GM21619 (cell line): Measurements from ENCODE around the gene ROR1.

Experiments used
- ATAC-seq: cut with Tn5 transposase; IDR thresholded peaks from one replicate; pipeline ENCODE4 v1.9.1; 2021; ENCODE audit not compliant: unreplicated experiment

The ROR1 gene

DNA sequence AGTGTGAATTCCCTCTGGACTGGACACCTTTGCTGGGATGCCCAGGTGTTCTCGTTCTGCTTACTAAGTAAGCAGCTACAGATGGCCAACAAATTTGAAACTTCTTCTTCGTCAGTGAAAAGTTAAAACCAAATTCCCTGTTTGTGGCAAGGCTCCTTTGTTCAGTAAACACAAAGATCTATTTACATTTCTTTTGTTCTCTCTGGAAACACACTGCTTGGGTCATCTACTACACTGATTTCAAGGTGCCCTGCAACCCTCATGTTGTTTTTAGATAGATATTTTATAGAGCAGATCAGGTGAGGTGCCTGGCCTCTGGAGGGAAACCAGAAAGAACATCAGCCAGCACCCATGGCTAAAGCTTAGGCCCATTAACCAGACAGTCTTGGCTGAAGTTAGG, 272.4 kb downstream of the ROR1 start:
- ATAC-seq: no peak

DNA sequence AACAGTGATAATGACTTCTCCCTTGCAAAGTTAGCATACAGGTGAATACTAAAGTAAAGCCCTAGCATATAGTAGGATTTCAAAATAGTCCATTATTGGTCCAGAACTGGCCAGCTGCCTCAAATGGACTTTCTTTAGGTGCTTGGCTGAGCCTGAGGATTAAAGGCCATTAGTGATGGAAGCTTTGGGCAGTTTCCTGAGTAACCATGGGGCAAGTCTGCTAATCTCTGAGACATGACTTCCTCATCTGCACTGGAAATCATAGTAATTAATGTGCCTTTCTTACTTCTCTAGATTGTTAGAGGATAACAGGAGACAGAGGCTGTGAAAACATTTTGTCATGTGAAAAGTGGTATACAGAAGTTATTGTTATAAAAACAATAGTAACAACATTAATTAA, 273.1 kb downstream of the ROR1 start:
- ATAC-seq: no peak

DNA sequence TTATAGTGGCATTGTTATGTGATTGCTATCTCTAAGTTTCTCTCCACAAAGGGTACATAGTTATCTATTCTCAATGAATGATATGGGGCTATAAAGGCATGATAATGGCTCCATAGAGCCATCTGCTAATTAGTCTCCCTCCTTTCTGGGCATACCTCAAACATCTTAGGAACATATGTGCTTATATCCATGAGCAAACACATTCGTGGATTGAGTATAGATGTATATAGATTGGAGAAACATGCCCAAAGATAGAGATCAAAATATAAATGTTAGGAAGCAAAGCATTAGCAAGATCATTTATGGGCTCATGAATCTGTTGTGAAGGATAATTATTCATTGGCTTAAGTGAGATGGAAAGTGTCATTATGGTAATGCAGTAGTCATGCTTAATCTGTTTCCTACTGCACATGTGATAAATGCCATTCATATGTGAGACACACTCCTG, 273.8 kb downstream of the ROR1 start:
- ATAC-seq: no peak

DNA sequence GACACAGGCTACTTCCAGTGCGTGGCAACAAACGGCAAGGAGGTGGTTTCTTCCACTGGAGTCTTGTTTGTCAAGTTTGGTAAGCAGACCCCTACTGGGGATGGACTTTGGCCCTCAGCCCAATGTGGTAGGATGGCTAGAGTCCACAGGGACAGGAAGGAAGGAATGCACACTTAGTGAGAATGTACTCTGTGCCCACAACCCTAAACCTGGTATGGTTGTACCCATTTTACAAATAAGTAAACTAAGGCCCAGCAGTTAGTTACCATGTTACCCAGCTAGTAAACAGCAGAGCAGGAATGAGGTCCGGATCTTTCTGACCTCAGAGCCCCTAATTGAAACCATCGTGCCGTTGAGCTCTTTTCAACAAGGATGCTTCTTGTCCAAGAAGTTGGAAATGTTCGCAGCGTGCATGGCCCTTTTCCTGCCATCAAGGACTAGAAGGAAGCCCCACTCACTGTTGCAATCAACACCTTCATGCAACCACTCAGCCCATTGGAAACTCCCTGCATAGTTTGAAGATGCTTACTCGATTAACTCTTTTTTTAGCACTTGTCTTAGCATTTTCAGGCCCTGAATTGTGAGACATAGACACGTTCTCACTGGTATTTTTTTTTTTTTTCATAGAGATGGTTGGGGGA, 276.2 kb downstream of the ROR1 start:
- no peak for ATAC-seq

DNA sequence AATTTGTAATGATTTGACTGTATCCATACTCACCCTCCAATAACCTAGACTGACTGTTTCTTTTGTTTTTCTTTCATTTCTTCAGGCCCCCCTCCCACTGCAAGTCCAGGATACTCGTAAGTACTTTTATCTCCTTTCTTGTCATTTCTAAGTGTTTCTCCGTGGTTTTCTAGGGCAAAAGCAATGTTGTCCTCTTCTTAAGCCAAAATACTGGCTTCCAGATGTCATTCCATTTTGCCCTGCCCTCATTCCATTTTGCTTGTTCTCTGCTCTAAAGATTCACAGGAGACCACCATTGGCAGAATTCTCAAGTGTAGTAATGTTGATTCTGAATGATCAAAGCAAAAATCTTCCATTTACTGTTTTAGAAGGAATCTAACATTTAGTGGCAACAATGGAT, 276.8 kb downstream of the ROR1 start:
- ATAC-seq: no peak

DNA sequence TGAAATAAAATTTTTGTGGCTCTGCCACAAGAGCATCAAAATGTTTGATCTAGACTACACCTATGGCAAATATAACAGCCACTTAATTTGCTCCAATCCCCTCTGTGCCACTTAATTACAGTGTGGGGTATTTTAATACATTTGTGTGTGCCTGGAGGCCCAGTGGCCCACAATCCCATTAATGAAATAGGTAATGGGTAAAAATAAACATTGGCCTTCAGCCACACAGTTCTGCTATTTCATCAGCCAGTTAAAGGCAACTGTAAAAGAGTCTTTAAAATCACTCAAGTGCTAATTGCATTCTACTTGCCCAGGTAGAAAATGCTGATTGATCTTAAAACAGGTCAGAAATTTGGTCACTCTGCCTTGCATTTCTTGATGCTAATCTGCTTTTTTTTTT, 278.0 kb downstream of the ROR1 start:
- ATAC-seq: no peak

DNA sequence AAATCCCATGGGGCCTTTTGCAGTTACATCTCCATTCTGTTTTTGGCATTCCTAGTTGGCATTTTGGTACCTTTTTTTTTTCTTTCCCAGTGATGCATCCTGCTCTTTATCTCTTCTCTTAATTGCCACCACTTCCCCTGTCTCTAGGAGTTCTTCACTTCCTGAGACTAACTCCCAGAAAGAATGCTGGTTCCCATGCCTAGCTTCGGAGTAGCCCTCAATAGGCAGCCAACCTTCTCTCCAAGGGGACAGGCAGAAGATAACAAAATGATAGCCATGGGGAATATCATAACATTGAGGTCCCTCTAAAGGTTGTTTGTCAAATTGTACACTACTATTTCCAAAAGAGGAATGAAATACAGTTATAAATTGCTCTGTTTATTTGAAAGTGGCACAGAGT, 279.0 kb downstream of the ROR1 start:
- ATAC-seq: no peak

DNA sequence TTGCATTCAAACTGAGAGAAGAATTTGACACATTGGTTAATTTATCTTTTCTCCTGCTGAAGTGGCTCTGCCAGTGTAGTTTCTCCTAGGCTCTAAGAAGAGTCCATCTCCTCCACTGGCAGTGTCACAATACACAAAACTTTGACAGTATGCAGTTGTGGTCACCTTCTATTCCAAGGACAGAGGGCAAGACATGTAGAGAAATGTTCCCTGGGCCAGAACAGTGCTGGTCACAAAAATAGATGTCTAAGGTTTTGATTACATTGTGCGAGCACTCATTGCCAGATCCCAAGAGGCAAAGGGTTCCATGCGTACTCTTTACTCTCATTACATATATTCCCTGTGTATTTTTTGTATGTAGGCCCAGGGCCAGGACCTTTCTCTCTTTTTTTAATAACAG, 281.5 kb downstream of the ROR1 start:
- ATAC-seq: no peak

DNA sequence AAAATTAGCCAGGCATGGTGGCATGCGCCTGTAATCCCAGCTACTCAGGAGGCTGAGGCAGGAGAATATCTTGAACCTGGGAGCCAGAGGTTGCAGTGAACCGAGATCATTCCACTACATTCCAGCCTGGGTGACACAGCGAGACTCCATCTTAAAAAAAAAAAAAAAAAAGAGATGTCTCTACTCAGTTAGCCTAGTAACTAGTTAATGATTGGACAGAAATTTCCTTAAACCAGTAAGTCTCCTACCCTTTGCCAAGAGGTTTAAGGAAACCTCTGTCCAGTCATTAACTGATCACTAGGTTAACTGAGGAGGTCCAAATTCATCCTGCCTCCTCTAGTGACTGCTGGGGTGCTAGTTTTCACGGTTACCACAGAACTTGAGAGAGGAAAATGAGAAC, 285.7 kb downstream of the ROR1 start:
- ATAC-seq: no peak

DNA sequence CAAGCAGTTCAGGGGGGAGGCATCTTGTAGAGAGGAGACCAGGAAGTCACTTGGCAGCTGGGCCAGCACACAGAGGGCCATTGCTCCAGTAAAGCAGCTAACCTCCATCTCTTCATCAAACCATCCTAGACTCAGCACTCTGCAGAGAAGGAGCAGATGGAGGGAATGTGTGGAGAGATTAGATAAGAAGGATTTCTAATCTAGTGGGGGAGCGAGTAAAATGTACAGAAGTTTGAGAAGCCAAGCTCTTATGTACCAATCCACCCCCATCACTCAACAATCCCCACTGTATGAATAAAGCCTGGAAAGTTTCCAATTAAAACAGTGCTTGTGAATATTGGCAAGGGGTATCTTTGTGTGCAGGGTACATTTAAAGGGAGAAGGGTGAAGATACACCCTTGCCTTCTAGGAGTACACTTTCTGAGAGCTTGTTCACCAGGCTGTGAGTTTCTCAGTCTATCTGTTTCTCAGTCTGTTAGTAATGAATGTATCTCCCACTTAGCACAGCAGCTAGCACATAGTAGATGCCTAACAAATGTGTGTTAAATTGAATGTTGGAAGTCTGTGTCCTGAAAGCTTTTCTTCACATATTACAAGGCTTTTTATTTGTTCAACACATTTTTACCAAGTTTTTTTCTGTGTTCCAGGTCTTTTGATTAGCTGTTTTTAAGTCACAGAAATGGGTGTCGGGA, 286.9 kb downstream of the ROR1 start:
- no peak for ATAC-seq

DNA sequence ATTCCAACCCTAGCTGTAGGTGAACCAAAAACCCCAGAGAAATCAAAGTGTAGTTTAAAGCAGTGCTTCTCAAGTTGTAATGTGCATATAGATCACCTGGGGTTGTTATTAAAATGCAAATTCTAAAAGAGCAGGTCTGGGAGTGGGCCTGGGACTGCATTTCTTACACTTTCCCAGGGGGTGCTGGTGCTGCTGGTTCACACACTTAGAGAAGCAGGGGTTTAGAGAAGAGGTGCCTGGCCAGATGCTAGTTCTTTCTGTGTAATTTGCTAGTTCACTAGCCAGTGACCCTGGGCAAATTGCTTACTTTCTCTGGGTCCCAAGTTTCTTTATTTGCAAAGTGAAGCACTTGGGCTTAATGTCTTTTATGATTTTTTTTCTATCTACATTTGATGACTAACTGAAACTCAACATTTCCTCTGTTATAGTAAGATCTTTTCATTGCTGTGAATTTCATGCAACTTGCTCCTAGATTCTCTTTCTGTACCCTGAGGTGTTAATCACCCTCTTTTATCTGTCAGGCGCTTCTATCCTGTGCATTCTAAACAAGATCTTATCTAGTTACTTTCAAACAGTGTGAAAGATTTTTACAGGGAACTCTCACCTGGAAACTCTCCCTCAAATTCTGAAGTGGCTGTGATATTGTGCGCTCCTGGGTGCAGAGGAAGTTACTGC, 287.8 kb downstream of the ROR1 start:
- no peak for ATAC-seq

DNA sequence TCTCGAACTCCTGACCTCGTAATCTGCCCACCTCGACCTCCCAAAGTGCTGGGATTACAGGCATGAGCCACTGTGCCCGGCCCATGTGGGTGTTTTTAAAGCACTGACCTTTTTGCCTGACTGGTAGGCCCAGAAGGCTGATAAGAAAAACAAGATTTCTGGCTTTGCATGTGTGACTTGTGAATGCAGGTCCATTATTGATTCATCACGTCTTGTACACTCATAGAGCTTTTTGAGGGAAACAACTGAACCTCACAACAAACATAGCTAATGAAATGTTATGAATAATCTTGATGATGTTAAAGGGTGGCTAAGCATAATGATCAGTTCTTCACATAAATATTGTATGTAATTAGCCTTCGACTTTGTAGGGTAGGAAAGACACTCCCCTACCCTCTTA, 288.7 kb downstream of the ROR1 start:
- ATAC-seq: no peak

DNA sequence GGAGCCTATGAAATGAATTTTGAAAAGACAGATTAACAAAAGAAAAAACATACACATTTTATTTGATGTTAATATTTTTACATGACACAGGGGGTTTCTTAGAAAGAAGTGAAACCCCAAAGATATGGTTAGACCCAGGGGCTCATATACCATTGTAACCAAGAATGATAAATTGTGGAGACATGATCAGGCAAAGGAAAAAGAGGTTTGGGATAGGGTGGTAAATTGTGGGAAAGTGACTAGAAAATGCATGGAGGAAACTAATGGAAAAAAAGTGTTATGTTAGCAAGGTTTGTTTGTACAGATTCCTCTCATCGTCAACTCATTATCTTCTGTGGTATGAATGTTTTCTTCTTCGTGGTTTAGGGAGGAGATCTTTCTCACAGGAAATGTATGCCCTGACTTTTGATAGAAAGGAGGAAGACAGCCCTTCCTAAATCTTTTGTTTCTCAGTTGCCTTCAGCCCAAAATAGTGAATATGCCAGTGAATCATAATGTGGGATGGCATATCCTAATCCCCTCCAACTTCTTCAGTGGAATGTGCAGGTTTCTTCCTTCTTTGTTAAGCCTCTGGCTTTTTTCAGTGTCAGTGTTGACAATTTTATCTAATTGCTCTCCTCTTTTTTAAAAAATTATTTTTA, 289.2 kb downstream of the ROR1 start:
- ATAC-seq: no peak

DNA sequence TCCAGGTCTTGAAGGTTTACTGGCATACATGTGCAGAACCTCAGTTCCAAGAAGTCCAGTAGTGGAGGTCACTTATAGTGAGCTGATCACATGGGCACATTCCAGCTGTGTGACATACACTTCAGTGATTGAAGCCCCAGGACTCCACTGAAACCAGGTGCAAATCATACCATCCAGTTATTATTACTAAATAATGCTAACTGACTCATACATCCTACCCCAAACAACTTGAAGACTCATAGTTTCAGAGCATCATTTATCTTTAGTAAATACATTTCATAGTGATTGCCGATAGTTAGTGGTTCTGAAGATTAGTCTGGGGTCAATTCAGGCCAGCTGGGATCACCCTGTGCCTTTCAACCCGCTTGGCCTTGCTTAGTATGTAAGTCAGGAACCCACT, 291.8 kb downstream of the ROR1 start:
- ATAC-seq: no peak

DNA sequence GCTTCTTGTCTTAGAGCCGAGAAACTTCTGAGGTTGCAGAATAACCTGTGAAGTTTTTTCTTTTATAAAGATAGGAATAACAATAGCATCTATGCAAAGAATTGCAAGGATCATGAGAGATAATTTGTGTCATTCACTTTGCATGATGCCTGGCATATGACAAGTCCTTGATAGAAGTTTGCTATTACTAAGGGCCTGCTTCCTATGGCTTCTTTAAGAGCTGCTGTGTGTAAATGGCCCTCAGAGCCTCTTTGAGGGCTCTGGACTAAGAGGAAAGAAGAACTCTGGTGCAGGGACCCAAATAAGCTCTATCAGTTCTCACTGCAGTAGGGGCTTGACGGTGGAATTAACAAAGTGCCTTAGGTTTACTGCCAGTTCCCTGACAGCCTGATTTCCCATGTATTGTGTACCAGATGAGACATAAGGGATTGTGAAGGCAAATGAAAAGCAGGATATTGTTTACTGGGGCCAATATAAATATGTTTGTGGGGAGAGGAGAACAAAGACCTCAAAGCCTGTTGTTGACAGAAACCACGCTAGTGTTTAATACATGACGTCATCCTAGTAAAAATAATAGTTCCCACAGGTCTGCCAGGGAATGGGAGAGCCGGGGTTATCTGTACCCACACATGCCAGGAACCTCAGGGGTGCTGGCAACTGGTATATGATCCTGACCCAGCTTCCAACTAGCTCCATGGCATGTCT, 298.4 kb downstream of the ROR1 start:
- ATAC-seq: no peak

DNA sequence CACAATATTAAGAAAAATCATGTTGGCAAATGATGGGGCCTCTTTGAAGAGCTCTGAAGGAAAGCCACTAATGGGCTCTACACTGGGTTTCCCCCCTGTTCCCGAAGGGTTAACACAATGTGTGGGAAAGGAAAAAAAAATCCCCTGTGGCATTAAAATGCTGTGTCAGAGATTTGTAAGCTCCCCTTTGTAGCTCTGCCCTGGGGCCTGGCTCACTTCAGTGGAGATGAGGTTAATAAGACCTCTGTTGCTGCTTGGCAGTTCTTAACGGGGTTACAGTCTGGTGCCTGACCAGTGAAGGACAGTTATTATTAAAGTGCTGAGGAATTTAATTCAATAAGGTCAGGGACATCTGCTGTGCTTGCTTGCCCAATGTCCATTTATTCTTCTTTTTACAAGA, 299.9 kb downstream of the ROR1 start:
- ATAC-seq: no peak

DNA sequence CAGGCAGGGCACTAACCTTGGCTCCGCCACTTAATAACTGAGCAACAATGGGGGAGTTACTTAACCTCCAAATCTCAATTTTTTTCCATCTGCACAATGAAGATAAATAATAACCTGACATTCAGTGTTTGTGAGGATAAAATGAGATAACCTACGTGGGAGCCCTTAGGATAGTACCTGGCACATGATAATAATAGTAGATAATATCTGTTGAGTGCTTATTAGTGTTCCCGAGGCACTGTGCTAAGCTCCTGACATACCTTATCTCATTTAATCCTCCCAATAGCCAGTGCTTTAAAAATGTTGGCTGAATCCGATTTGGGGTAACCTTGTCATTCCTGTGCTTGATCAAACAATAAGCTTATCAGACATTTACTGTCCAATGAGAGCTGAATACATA, 300.9 kb downstream of the ROR1 start:
- ATAC-seq: no peak

DNA sequence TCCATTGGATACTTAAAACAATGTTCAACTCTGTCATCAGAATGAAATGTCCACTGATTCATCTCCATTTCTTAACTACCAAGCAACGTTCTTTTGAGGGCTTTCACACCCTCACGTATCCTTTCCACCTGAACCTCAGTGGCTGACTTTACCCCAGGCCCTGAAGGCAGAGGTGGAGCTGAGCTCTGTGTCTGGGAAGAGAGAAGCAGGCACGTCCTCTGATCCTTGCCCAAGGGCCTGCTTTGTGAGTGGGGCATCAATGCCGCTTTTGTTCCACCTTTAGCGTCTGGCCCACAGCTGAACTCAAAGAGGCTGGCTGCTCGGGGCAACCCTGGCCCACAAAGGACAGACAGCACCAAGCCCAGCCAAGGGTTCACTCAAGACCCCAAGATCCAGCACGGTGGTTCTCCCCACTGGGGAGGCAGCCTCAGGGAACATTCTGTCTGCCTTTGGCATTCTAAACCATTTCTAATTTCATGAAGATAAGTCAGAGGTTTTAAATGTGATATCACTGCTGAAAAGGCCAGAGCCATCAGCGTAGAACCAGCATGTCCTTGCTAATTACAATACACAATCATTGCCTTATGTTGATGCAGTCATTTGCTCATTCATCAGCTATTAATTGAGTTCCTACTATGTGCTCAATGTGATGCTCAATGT, 303.6 kb downstream of the ROR1 start:
- ATAC-seq: no peak

DNA sequence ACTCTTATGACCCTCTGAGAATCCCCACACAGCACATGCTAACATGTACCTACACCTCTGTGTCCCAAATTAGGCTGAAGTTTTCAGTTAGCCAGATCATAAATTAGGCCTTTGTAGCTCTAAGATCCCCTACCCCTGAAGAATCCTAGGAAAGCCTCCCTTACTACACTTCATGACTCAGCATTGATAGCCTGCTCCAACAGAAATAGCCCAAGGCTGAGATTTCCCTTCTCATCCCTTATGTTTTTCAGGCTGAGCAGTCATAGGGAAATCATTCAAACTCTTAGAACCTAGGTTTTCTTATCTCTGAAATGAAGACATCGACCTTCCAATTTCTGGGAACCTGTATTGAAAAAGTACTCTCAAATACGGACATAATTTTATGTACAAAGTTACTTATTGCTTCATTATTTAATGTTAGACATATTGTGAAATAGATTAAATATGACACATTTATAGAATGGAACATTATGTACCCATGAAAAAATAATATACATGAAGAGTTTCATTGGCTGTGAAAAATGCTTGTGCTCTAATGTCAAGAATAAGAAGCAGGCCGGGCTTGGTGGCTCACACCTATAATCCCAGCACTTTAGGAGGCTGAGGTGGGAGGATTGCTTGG, 307.2 kb downstream of the ROR1 start:
- ATAC-seq: no peak

DNA sequence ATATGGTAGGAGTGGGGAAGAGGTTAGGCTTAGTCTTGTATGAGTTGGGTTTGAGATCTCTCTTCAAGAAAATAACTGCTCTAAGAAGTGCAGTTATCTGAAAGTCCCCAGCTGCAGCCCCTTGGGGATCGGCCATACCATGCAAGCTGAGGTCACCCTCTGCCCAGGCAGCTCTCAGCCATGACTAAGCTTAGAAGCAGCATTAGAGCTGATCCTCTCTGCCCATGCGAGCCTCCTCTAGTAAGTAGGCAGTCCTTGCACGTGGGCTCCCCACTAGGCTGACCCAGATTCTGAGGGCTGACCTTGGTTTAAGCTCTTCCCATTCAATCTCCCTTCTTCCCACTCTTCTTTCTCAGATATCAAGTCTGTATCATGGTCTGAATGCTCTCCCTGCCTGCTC, 308.6 kb downstream of the ROR1 start:
- no peak for ATAC-seq
